Keratinocyte (primary cell): ENCODE results near the gene LYRM7. TPM values are rescaled to one million over a fixed set of nuclear protein-coding genes. Genes with fewer than 3 reads are reported as not detected.

Source experiments
- DNase-seq: peaks from one replicate; pipeline ENCODE4 v3.0.0-alpha.2; 2011; ENCODE audit warnings: low read depth, missing footprints, low spot score
- FAIRE-seq: peaks from 2 replicates; lab custom pipeline; 2011; peaks lifted over from hg19 to GRCh38; lab: Jason Lieb, UNC
- H2AFZ ChIP-seq: 2 replicates; pipeline ENCODE4 v1.6.0; 2012; ENCODE audit warnings: low read length, control low read depth, inconsistent platforms; ENCODE audit not compliant: control insufficient read depth
- H3K27ac ChIP-seq: 2 replicates; pipeline ENCODE4 v1.5.1; 2011; ENCODE audit warnings: low read length; ENCODE audit not compliant: control insufficient read depth, insufficient read depth
- H3K27me3 ChIP-seq: 3 replicates; pipeline ENCODE4 v1.6.0; 2011; ENCODE audit warnings: low read length; ENCODE audit not compliant: control insufficient read depth, insufficient read depth; ENCODE audit errors: extremely low read depth
- H3K36me3 ChIP-seq, 2 experiments: 2 replicates in 1 of 2; 3 replicates in 1 of 2; pipeline ENCODE4 v1.5.1; 2011; ENCODE audit warnings: low read length in 2 of 2, mild to moderate bottlenecking in 1 of 2; ENCODE audit not compliant: control insufficient read depth in 2 of 2, insufficient read depth in 2 of 2; ENCODE audit errors: extremely low read depth in 1 of 2
- H3K4me1 ChIP-seq: 3 replicates; pipeline ENCODE4 v1.5.1; 2011; ENCODE audit warnings: low read length; ENCODE audit not compliant: control insufficient read depth, insufficient read depth; ENCODE audit errors: extremely low read depth
- H3K4me2 ChIP-seq: 3 replicates; pipeline ENCODE4 v1.6.0; 2011; ENCODE audit warnings: low read depth, low read length; ENCODE audit not compliant: control insufficient read depth, insufficient read depth; ENCODE audit errors: extremely low read depth
- H3K4me3 ChIP-seq, 3 experiments: fragments of 200-600 bp in 1 of 3; sonication (generic) in 1 of 3; 2 replicates in 2 of 3; 3 replicates in 1 of 3; pipeline ENCODE4 v1.5.1; 2011 to 2016; ENCODE audit warnings: low read length in 3 of 3, mild to moderate bottlenecking in 3 of 3, control low read depth in 2 of 3, inconsistent platforms in 1 of 3, low read depth in 1 of 3, mixed read lengths in 1 of 3, mixed run types in 1 of 3, moderate library complexity in 1 of 3; ENCODE audit not compliant: control insufficient read depth in 2 of 3, insufficient read depth in 2 of 3; ENCODE audit errors: extremely low read depth in 1 of 3
- H3K79me2 ChIP-seq: 2 replicates; pipeline ENCODE4 v1.6.0; 2012; ENCODE audit warnings: low read length; ENCODE audit not compliant: control insufficient read depth, insufficient read depth
- H3K9ac ChIP-seq: 3 replicates; pipeline ENCODE4 v1.6.0; 2011; ENCODE audit warnings: low read length; ENCODE audit not compliant: control insufficient read depth, insufficient read depth; ENCODE audit errors: extremely low read depth
- H3K9me1 ChIP-seq: 3 replicates; pipeline ENCODE4 v1.6.0; 2011; ENCODE audit warnings: low read length; ENCODE audit not compliant: control insufficient read depth, insufficient read depth; ENCODE audit errors: extremely low read depth
- H3K9me3 ChIP-seq: 2 replicates; pipeline ENCODE4 v1.5.1; 2012; ENCODE audit warnings: low read depth, low read length; ENCODE audit not compliant: control insufficient read depth
- H4K20me1 ChIP-seq: 3 replicates; pipeline ENCODE4 v1.6.0; 2011; ENCODE audit warnings: low read length; ENCODE audit not compliant: control insufficient read depth, insufficient read depth; ENCODE audit errors: extremely low read depth
- EZH2 ChIP-seq: IDR thresholded peaks from one replicate; pipeline ENCODE4 v1.6.1; 2012; ENCODE audit warnings: inconsistent platforms, mild to moderate bottlenecking, low read length, moderate library complexity
- dilution Hi-C: fragments of 300-500 bp; cut with MboI; formaldehyde crosslinking; loops from one replicate; pipeline ENCODE4 v1.7.0; 2020; ENCODE audit warnings: low sequenced_read_pairs; ENCODE audit not compliant: extremely low pct_ligation_motif_present
- polyA plus RNA-seq, 5 experiments: library from polyadenylated mRNA; depleted of rRNA in 3 of 5; stranded (reverse) in 3 of 5; stranded (forward) in 1 of 5; unstranded in 1 of 5; fragments of >200 nt; gene quantifications; 1 replicate in 1 of 5; 2 replicates in 3 of 5; 3 replicates in 1 of 5; pipeline versions ENCODE4 v1.2.1 to v1.2.3, GENCODE V29; 2011 to 2012; ENCODE audit warnings: missing spikeins in 2 of 5, low read depth in 1 of 5, low replicate concordance in 1 of 5
- TF ChIP-seq, protein P1 (sequence below), 3 experiments: IDR thresholded peaks in 1 of 3; conservative IDR thresholded peaks in 1 of 3; optimal IDR thresholded peaks in 1 of 3; 2 replicates in 2 of 3; 3 replicates in 1 of 3; pipeline versions ENCODE3 to v1.5.1; 2011; ENCODE audit warnings: low read length in 3 of 3, mild to moderate bottlenecking in 3 of 3, moderate library complexity in 2 of 3, control low read depth in 1 of 3, inconsistent platforms in 1 of 3; ENCODE audit not compliant: insufficient read depth in 2 of 3; ENCODE audit errors: extremely low read depth in 1 of 3

LYRM7 gene
- polyA plus RNA-seq, 1 donor (not counting 4 experiments of a cell fraction or from before 2014, with no cell fraction given), result 5.5 TPM

GRCh38 chr5:131209175-131209505 is 38.4 kb downstream of the LYRM7 start:
- Histone ChIP-seq H4K20me1 (no peaks in the 10 kb centered on the region), H3K79me2 (no peaks in the 10 kb centered on the region), H3K4me2 (no peak overlapping the region), H3K27me3 (no peaks in the 10 kb centered on the region), H2AFZ (no peak overlapping the region), H3K4me1 (no peaks in the 10 kb centered on the region), H3K9me1 (no peaks in the 10 kb centered on the region), H3K27ac (no peak overlapping the region), H3K9ac (no peak overlapping the region), H3K4me3 (no peak overlapping the region), H3K9me3 (no peaks in the 10 kb centered on the region), H3K36me3 (no peaks in the 10 kb centered on the region)
- dilution Hi-C loops, result no loop called here
- DNase-seq (no peak), FAIRE-seq (no peak)
- TF ChIP-seq, protein P1, sequence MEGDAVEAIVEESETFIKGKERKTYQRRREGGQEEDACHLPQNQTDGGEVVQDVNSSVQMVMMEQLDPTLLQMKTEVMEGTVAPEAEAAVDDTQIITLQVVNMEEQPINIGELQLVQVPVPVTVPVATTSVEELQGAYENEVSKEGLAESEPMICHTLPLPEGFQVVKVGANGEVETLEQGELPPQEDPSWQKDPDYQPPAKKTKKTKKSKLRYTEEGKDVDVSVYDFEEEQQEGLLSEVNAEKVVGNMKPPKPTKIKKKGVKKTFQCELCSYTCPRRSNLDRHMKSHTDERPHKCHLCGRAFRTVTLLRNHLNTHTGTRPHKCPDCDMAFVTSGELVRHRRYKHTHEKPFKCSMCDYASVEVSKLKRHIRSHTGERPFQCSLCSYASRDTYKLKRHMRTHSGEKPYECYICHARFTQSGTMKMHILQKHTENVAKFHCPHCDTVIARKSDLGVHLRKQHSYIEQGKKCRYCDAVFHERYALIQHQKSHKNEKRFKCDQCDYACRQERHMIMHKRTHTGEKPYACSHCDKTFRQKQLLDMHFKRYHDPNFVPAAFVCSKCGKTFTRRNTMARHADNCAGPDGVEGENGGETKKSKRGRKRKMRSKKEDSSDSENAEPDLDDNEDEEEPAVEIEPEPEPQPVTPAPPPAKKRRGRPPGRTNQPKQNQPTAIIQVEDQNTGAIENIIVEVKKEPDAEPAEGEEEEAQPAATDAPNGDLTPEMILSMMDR (optimal IDR thresholded peaks at IDR 0.05 in 1 of 3, IDR thresholded peaks at IDR 0.05 in 1 of 3, conservative IDR thresholded peaks at IDR 0.05 in 1 of 3; ENCODE audit: extremely low read depth in 1 of 3, insufficient read depth in 2 of 3, low read length in 3 of 3), result no peak
- no peak for TF ChIP-seq EZH2

DNA sequence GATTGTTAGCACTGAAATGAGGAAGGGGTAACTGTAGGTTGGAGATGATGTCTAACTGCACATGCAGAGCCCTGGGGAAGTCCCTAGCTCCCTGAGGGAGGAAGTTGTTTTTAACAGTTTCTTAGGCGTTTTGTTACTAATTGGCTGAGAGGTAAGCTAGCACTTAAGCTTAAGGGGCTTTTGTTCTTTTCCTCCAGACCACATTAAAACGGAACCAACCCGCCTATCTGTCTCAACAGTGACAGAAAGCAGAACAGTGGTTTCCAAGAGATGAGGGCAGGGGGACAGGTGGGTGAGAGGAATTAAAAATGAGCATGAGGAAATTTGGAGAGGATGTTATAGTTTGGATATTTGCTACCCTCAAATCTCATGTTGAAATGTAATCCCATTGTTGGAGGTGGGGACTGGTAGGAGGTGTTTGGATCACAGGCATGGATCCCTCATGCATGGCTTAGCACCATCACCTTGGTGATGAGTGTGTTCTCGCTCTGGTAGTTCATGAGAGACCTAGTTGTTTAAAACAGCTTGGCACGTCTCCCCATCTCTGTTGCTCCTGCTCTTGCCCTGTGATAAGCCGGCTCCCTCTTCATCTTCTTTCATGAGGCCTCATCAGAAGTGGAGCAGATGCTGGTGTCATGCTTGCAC is 38.9 kb downstream of the LYRM7 start:
- TF ChIP-seq, protein P1 (optimal IDR thresholded peaks at IDR 0.05 in 1 of 3, IDR thresholded peaks at IDR 0.05 in 1 of 3, conservative IDR thresholded peaks at IDR 0.05 in 1 of 3; ENCODE audit: extremely low read depth in 1 of 3, insufficient read depth in 2 of 3, low read length in 3 of 3), result no peak
- no peak for TF ChIP-seq EZH2
- Histone ChIP-seq H3K4me3 (no peak overlapping the region), H3K36me3 (no peaks in the 10 kb centered on the region), H3K9ac (no peak overlapping the region), H3K4me2 (no peak overlapping the region), H4K20me1 (no peaks in the 10 kb centered on the region), H3K9me1 (no peaks in the 10 kb centered on the region), H3K79me2 (no peaks in the 10 kb centered on the region), H3K4me1 (no peaks in the 10 kb centered on the region), H3K27me3 (no peaks in the 10 kb centered on the region), H2AFZ (no peak overlapping the region), H3K9me3 (no peaks in the 10 kb centered on the region), H3K27ac (no peak overlapping the region)
- DNase-seq, result no peak
- dilution Hi-C loops, result no loop called here
- no peak for FAIRE-seq
